ENCODE results near the gene GNG7.

DNA sequence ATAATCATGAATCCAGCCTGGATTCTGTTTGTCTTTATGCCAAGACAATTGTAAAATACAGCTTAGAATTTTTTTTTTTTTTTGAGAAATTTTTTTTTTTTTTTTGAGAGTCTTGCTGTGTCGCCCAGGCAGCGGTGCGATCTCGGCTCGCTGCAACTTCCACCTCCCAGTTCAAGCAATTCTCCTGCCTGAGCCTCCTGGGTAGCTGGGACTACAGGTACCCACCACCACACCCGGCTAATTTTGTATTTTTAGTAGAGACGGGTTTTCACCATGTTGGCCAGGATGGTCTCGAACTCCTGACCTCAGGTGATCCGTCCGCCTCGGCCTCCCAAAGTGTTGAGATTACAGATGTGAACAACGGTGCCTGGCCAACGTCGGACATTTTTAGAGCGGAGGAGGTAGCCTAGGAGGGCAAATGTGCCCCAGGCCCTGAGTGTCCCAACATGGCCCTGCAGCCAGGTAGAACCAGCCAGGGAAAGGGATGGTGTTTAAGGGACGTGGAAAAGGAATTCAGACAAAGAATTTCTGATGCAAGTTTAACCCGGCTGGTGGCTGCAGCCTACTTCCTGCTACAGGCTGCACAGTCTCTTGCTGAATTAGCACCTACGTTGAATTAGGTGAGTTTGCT is 89.8 kb downstream of the GNG7 start:
- TF ChIP-seq POLR2A (IDR thresholded peaks at IDR 0.05; ENCODE audit: low read depth, low read length), result no peak
- TF ChIP-seq POLR2AphosphoS5 (IDR thresholded peaks at IDR 0.05; ENCODE audit: low read depth, low read length), result no peak

Data from GM12891 (cell line).